ENCODE results near the gene GRID2. TPM values are rescaled to one million over a fixed set of nuclear protein-coding genes. Genes with fewer than 3 reads are reported as not detected.

Gene GRID2
- polyA plus RNA-seq, 1 donor from 2014 or later: 14.9 TPM

DNA sequence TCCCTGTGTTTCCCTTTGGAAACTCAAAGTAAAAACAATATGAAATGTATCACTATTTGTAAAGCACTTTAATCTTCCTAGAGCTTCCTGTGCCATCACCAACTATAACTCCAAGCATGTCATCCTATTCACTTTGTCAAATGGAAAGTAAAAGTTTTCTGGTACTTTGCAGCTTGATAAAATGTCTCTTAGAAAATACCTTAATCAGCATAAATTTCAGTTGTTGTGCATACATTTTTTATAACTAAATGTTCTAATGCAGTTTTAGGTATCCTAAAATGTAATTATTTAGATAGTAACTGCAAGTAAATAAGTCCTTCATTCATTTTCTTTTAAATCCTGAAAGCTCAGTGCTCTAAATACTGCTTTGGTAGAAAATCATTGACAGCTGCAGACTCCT is 558.7 kb downstream of the GRID2 start (continued):
- TF ChIP-seq, protein P1, sequence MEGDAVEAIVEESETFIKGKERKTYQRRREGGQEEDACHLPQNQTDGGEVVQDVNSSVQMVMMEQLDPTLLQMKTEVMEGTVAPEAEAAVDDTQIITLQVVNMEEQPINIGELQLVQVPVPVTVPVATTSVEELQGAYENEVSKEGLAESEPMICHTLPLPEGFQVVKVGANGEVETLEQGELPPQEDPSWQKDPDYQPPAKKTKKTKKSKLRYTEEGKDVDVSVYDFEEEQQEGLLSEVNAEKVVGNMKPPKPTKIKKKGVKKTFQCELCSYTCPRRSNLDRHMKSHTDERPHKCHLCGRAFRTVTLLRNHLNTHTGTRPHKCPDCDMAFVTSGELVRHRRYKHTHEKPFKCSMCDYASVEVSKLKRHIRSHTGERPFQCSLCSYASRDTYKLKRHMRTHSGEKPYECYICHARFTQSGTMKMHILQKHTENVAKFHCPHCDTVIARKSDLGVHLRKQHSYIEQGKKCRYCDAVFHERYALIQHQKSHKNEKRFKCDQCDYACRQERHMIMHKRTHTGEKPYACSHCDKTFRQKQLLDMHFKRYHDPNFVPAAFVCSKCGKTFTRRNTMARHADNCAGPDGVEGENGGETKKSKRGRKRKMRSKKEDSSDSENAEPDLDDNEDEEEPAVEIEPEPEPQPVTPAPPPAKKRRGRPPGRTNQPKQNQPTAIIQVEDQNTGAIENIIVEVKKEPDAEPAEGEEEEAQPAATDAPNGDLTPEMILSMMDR (IDR thresholded peaks at IDR 0.05; ENCODE audit: poor library complexity, severe bottlenecking): no peak
- no peak for TF ChIP-seq TAF1 (IDR thresholded peaks at IDR 0.05; ENCODE audit: low read depth)

DNA sequence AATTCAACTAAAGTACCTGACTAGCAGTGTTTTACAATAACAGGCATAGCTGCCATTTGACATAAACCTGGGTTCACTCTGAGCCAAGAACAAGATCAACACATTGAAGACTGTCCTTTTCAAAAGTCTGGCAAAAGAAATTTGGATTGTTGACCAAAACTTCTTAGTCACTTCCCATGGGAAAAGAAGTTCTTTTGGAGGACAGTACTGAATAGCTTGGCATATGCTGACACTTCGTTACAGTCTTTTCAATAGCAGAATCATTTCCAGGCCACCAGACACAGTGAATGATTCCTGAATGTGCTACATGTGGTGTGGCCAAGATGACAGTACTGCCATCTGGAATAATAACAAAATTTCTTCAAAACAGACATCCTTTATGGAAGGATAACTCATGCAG is 560.3 kb downstream of the GRID2 start:
- Histone ChIP-seq H3K79me2 (replicated peaks; ENCODE audit: insufficient read depth, low read length) (no peaks in the 10 kb centered on the region), H2AFZ (ENCODE audit: low read depth, low read length) (no peak overlapping the region), H3F3A (ENCODE audit: insufficient read depth, low read length, poor library complexity, severe bottlenecking) (no peaks in the 10 kb centered on the region), H4K20me1 (ENCODE audit: insufficient read depth) (no peaks in the 10 kb centered on the region), H3K36me3 (ENCODE audit: insufficient read depth, low read length) (no peaks in the 10 kb centered on the region), H3K9ac (ENCODE audit: low read length) (no peak overlapping the region), H3K9me2 (ENCODE audit: insufficient read depth, low read length) (no peaks in the 10 kb centered on the region), H3K27me3 (ENCODE audit: insufficient read depth, low read depth, low read length) (no peaks in the 10 kb centered on the region), H3K27ac (ENCODE audit: low read length) (no peak overlapping the region), H3K9me3 (ENCODE audit: low read length) (no peaks in the 10 kb centered on the region), H3K4me3 (ENCODE audit: low read length) (no peak overlapping the region), H3K4me2 (ENCODE audit: low read length) (no peak overlapping the region)
- TF ChIP-seq RAD21 (conservative IDR thresholded peaks at IDR 0.05) (no peak), EZH2 (IDR thresholded peaks at IDR 0.05; ENCODE audit: borderline replicate concordance, insufficient read depth, low read length, poor library complexity, severe bottlenecking) (no peak)

DNA sequence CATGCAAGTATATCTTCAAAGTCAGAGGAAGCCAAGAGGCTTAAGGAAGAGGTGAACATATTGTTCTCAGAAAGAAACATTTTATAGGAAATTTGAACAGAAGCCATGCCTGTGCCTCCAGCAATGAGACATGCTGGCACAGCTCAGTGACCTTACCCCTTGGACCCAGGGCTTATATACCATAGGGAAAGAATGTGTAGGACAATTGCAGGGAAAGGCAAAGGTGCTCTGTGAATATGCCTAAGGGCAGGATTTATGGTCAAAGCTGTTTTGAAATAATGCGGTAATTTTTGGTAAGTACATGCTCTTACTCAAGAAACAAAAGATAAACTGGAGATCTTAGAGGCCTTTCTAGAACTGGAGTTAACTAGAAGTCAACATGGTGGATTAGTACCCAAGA is 568.8 kb downstream of the GRID2 start:
- Histone ChIP-seq H2AFZ (ENCODE audit: low read depth, low read length) (no peak overlapping the region), H3K9me3 (ENCODE audit: low read length) (no peaks in the 10 kb centered on the region), H3K36me3 (ENCODE audit: insufficient read depth, low read length) (no peaks in the 10 kb centered on the region), H3K79me2 (replicated peaks; ENCODE audit: insufficient read depth, low read length) (no peaks in the 10 kb centered on the region), H3K4me2 (ENCODE audit: low read length) (no peak overlapping the region), H3K27me3 (ENCODE audit: insufficient read depth, low read depth, low read length) (no peaks in the 10 kb centered on the region), H3F3A (ENCODE audit: insufficient read depth, low read length, poor library complexity, severe bottlenecking) (no peaks in the 10 kb centered on the region), H3K9me2 (ENCODE audit: insufficient read depth, low read length) (no peaks in the 10 kb centered on the region), H3K4me3 (ENCODE audit: low read length) (no peak overlapping the region), H3K27ac (ENCODE audit: low read length) (no peak overlapping the region), H3K9ac (ENCODE audit: low read length) (no peak overlapping the region), H4K20me1 (ENCODE audit: insufficient read depth) (no peaks in the 10 kb centered on the region)
- no peak for TF ChIP-seq EZH2 (IDR thresholded peaks at IDR 0.05; ENCODE audit: borderline replicate concordance, insufficient read depth, low read length, poor library complexity, severe bottlenecking)
- TF ChIP-seq RAD21 (conservative IDR thresholded peaks at IDR 0.05): no peak
- TF ChIP-seq TAF1 (IDR thresholded peaks at IDR 0.05; ENCODE audit: low read depth): no peak
- no peak for TF ChIP-seq SMC3 (conservative IDR thresholded peaks at IDR 0.05; ENCODE audit: poor library complexity)
- TF ChIP-seq, protein P2, sequence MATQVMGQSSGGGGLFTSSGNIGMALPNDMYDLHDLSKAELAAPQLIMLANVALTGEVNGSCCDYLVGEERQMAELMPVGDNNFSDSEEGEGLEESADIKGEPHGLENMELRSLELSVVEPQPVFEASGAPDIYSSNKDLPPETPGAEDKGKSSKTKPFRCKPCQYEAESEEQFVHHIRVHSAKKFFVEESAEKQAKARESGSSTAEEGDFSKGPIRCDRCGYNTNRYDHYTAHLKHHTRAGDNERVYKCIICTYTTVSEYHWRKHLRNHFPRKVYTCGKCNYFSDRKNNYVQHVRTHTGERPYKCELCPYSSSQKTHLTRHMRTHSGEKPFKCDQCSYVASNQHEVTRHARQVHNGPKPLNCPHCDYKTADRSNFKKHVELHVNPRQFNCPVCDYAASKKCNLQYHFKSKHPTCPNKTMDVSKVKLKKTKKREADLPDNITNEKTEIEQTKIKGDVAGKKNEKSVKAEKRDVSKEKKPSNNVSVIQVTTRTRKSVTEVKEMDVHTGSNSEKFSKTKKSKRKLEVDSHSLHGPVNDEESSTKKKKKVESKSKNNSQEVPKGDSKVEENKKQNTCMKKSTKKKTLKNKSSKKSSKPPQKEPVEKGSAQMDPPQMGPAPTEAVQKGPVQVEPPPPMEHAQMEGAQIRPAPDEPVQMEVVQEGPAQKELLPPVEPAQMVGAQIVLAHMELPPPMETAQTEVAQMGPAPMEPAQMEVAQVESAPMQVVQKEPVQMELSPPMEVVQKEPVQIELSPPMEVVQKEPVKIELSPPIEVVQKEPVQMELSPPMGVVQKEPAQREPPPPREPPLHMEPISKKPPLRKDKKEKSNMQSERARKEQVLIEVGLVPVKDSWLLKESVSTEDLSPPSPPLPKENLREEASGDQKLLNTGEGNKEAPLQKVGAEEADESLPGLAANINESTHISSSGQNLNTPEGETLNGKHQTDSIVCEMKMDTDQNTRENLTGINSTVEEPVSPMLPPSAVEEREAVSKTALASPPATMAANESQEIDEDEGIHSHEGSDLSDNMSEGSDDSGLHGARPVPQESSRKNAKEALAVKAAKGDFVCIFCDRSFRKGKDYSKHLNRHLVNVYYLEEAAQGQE (IDR thresholded peaks at IDR 0.05; ENCODE audit: borderline replicate concordance): no peak
- TF ChIP-seq, protein P1 (IDR thresholded peaks at IDR 0.05; ENCODE audit: poor library complexity, severe bottlenecking): no peak
- TF ChIP-seq MXI1 (conservative IDR thresholded peaks at IDR 0.05; ENCODE audit: poor library complexity, severe bottlenecking): no peak
- no peak for TF ChIP-seq EP300 (conservative IDR thresholded peaks at IDR 0.05; ENCODE audit: poor library complexity, severe bottlenecking)
- TF ChIP-seq POLR2AphosphoS5 (IDR thresholded peaks at IDR 0.05): no peak

All from neural cell (in vitro differentiated cells).